Caco-2 (cell line): Measurements from ENCODE around the gene BRIP1. TPM values are rescaled to one million over a fixed set of nuclear protein-coding genes. Genes with fewer than 3 reads are reported as not detected.
"Not testable (repeated sequence)": the region's sequence is repeated elsewhere in the genome, so short reads cannot be mapped to it uniquely, and the experiment has no call there.

ENCODE experiments used
- BruUV-seq: library from RNA; stranded (reverse); fragments of 400-500 nt; replicated peaks from 2 replicates; lab custom pipeline; 2021; lab: Mats Ljungman, UMichigan
- CTCF ChIA-PET: fragments of 300-600 bp; sonication (Branson Sonifier 250); formaldehyde crosslinking; loops from one replicate; lab custom pipeline; 2022; ENCODE audit warnings: antibody characterized with exemption; lab: Charles Lee
- POLR2A ChIA-PET: fragments of 300-600 bp; sonication (Branson Sonifier 250); formaldehyde crosslinking; loops from one replicate; lab custom pipeline; 2022; ENCODE audit warnings: antibody characterized with exemption; lab: Charles Lee
- DNase-seq, 2 experiments: peaks; one replicate each; pipeline versions ENCODE4 v3.0.0 to v3.0.0-alpha.2; 2020 to 2022
- H3K27me3 ChIP-seq: replicated peaks from 2 replicates; pipeline ENCODE4 v1.6.0; 2011; ENCODE audit warnings: low read length; ENCODE audit not compliant: control insufficient read depth, insufficient read depth
- H3K36me3 ChIP-seq: 2 replicates; pipeline ENCODE4 v1.5.1; 2011; ENCODE audit warnings: low read length; ENCODE audit not compliant: control insufficient read depth, insufficient read depth
- H3K4me1 ChIP-seq: fragments of 250-450 bp; sonication (Bioruptor Pico); 2 replicates; pipeline ENCODE4 v1.5.1; 2020; ENCODE audit warnings: mild to moderate bottlenecking
- H3K4me3 ChIP-seq: 2 replicates; pipeline ENCODE4 v1.5.1; 2011; ENCODE audit warnings: low read depth, mild to moderate bottlenecking, control low read depth, low read length
- H3K9me3 ChIP-seq: fragments of 250-450 bp; sonication (Bioruptor Pico); 2 replicates; pipeline ENCODE4 v1.5.1; 2020; ENCODE audit warnings: mild to moderate bottlenecking, moderate library complexity
- H3K27ac Mint-ChIP-seq: one replicate; pipeline ENCODE4 v1.8.0; 2022; ENCODE audit warnings: mixed read lengths; ENCODE audit not compliant: unreplicated experiment
- H3K27me3 Mint-ChIP-seq: one replicate; pipeline ENCODE4 v1.8.0; 2022; ENCODE audit warnings: mixed read lengths; ENCODE audit not compliant: insufficient read depth, unreplicated experiment
- H3K36me3 Mint-ChIP-seq: one replicate; pipeline ENCODE4 v1.8.0; 2022; ENCODE audit warnings: mild to moderate bottlenecking, mixed read lengths; ENCODE audit not compliant: insufficient read depth, unreplicated experiment
- H3K4me1 Mint-ChIP-seq: one replicate; pipeline ENCODE4 v1.8.0; 2022; ENCODE audit warnings: low read depth, mixed read lengths; ENCODE audit not compliant: unreplicated experiment
- H3K4me3 Mint-ChIP-seq: one replicate; pipeline ENCODE4 v1.8.0; 2022; ENCODE audit warnings: mild to moderate bottlenecking, moderate library complexity, mixed read lengths; ENCODE audit not compliant: unreplicated experiment
- H3K9me3 Mint-ChIP-seq: one replicate; pipeline ENCODE4 v1.8.0; 2022; ENCODE audit warnings: mixed read lengths; ENCODE audit not compliant: unreplicated experiment
- intact Hi-C: fragments of 100-400 bp; cut with micrococcal nuclease; formaldehyde crosslinking; loops from one replicate; pipeline ENCODE4 v1.10.0; 2022; ENCODE audit not compliant: unreplicated experiment
- total RNA-seq: library from RNA; stranded (reverse); gene quantifications from 2 replicates; pipeline ENCODE4 v1.2.3, GENCODE V29; 2022
- TF ChIP-seq, protein P1 (sequence below), 2 experiments: fragments of 200-600 bp in 1 of 2; IDR thresholded peaks; 1 replicate in 1 of 2; 2 replicates in 1 of 2; pipeline versions ENCODE4 v1.5.1 to v1.8.0; 2011 to 2022; ENCODE audit warnings: antibody characterized with exemption in 1 of 2, control low read depth in 1 of 2, inconsistent platforms in 1 of 2, low read depth in 1 of 2, low read length in 1 of 2, mild to moderate bottlenecking in 1 of 2, moderate library complexity in 1 of 2; ENCODE audit not compliant: insufficient read depth in 1 of 2, severe bottlenecking in 1 of 2, unreplicated experiment in 1 of 2

Gene BRIP1
- total RNA-seq, 1 experiment from 2014 or later = 18.3 TPM

- no peak overlapping the region for H3K4me3 ChIP-seq
- H3K36me3 ChIP-seq = no peaks in the 10 kb centered on the region
- Mint-ChIP-seq H3K9me3 (peaks cover 8% of the 10 kb centered on the region), H3K27ac (no peak overlapping the region), H3K36me3 (no peaks in the 10 kb centered on the region), H3K27me3 (no peaks in the 10 kb centered on the region), H3K4me3 (no peak overlapping the region), H3K4me1 (no peaks in the 10 kb centered on the region)
- no TSS peak for BruUV-seq
- no peaks in the 10 kb centered on the region for H3K9me3 ChIP-seq
- TF ChIP-seq, protein P1, sequence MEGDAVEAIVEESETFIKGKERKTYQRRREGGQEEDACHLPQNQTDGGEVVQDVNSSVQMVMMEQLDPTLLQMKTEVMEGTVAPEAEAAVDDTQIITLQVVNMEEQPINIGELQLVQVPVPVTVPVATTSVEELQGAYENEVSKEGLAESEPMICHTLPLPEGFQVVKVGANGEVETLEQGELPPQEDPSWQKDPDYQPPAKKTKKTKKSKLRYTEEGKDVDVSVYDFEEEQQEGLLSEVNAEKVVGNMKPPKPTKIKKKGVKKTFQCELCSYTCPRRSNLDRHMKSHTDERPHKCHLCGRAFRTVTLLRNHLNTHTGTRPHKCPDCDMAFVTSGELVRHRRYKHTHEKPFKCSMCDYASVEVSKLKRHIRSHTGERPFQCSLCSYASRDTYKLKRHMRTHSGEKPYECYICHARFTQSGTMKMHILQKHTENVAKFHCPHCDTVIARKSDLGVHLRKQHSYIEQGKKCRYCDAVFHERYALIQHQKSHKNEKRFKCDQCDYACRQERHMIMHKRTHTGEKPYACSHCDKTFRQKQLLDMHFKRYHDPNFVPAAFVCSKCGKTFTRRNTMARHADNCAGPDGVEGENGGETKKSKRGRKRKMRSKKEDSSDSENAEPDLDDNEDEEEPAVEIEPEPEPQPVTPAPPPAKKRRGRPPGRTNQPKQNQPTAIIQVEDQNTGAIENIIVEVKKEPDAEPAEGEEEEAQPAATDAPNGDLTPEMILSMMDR (IDR thresholded peaks at IDR 0.05; ENCODE audit: insufficient read depth in 1 of 2, low read depth in 1 of 2, low read length in 1 of 2, severe bottlenecking in 1 of 2, unreplicated experiment in 1 of 2) = no peak
- no peaks in the 10 kb centered on the region for H3K4me1 ChIP-seq
- no peak for DNase-seq
- no peaks in the 10 kb centered on the region for H3K27me3 ChIP-seq
- CTCF ChIA-PET = no interaction called here
- POLR2A ChIA-PET = no interaction called here
- intact Hi-C loops = no loop called here
Measured at GRCh38 chr17:61669522-61669921, 193.8 kb downstream of the BRIP1 start.

DNA sequence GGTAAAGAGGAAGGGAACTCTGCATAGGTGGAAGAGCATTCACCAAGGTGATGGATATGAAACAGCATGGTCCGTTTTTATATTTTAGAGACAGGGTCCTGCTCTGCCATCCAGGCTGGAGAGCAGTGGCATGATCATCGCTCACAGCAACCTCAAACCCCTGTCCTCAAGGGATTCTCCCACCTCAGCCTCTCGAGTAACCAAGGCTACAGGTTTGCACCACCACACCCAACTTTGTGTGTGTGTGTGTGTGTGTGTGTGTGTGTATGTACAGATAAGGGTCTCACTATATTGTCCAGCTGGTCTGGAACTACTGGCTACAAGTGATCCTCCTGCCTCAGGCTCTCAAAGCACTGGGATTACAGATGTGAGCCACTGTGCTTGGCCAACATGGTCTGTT lies 194.8 kb downstream of the BRIP1 start:
- no TSS peak for BruUV-seq
- Histone ChIP-seq H3K27me3 (no peaks in the 10 kb centered on the region), H3K9me3 (no peaks in the 10 kb centered on the region), H3K36me3 (no peaks in the 10 kb centered on the region), H3K4me3 (no peak overlapping the region), H3K4me1 (no peaks in the 10 kb centered on the region)
- Mint-ChIP-seq H3K27ac (no peak overlapping the region), H3K36me3 (no peaks in the 10 kb centered on the region), H3K27me3 (no peaks in the 10 kb centered on the region), H3K9me3 (no peaks in the 10 kb centered on the region), H3K4me1 (no peaks in the 10 kb centered on the region), H3K4me3 (no peak overlapping the region)
- DNase-seq = no peak
- TF ChIP-seq, protein P1 (IDR thresholded peaks at IDR 0.05; ENCODE audit: insufficient read depth in 1 of 2, low read depth in 1 of 2, low read length in 1 of 2, severe bottlenecking in 1 of 2, unreplicated experiment in 1 of 2) = no peak
- ChIA-PET CTCF (no interaction called here), POLR2A (no interaction called here)
- intact Hi-C loops = no loop called here

- H3K4me3 ChIP-seq, intact Hi-C loops, H3K36me3 ChIP-seq, POLR2A ChIA-PET, H3K27ac Mint-ChIP-seq, H3K9me3 ChIP-seq, DNase-seq, CTCF ChIA-PET, H3K4me3 Mint-ChIP-seq, H3K4me1 Mint-ChIP-seq, H3K36me3 Mint-ChIP-seq, H3K27me3 ChIP-seq, H3K27me3 Mint-ChIP-seq, H3K9me3 Mint-ChIP-seq, BruUV-seq, H3K4me1 ChIP-seq: not testable (repeated sequence)
Measured at GRCh38 chr17:61666406-61667088, 196.8 kb downstream of the BRIP1 start.
